K562 (cell line): ENCODE data around the gene BLOC1S4. TPM values are rescaled to one million over a fixed set of nuclear protein-coding genes. Genes with fewer than 3 reads are reported as not detected.

Source experiments
- ADNP ChIP-seq: fragments of 200-800 bp; sonication (Bioruptor generic); IDR thresholded peaks from 2 replicates; pipeline ENCODE4 v1.6.1; 2016; ENCODE audit warnings: missing genetic modification characterization, missing compliant biosample characterization
- CHD4 ChIP-seq: fragments of 200-600 bp; sonication (generic); IDR thresholded peaks from 3 replicates; pipeline ENCODE4 v1.6.1; 2012; ENCODE audit warnings: low read depth, mild to moderate bottlenecking, mixed read lengths, low read length, inconsistent platforms; ENCODE audit not compliant: insufficient read depth, insufficient replicate concordance, poor library complexity, severe bottlenecking
- FOSL1 ChIP-seq: fragments of 200-800 bp; sonication (Bioruptor generic); conservative IDR thresholded peaks from 2 replicates; pipeline ENCODE4 v1.6.1; 2016; ENCODE audit warnings: missing genetic modification characterization, missing compliant biosample characterization
- FOXJ2 ChIP-seq: fragments of 200-800 bp; sonication (Bioruptor generic); IDR thresholded peaks from 2 replicates; pipeline ENCODE4 v1.6.1; 2016; ENCODE audit warnings: missing genetic modification characterization, missing compliant biosample characterization
- HDAC2 ChIP-seq: fragments of 450-650 bp; IDR thresholded peaks from 2 replicates; pipeline ENCODE4 v1.6.1; 2016; ENCODE audit warnings: mild to moderate bottlenecking
- HNRNPH1 ChIP-seq: fragments of 200-400 bp; formaldehyde crosslinking; optimal IDR thresholded peaks from 2 replicates; pipeline ENCODE3; 2017; ENCODE audit warnings: low read depth, mild to moderate bottlenecking, low read length, moderate library complexity
- MCM5 ChIP-seq: fragments of 450-650 bp; IDR thresholded peaks from 2 replicates; pipeline ENCODE4 v1.6.1; 2016; ENCODE audit warnings: low read depth
- NCOA4 ChIP-seq: fragments of 450-650 bp; IDR thresholded peaks from 2 replicates; pipeline ENCODE4 v1.6.1; 2018; ENCODE audit warnings: mild to moderate bottlenecking; ENCODE audit not compliant: partially characterized antibody
- POLR2AphosphoS2 ChIP-seq: IDR thresholded peaks from 2 replicates; pipeline ENCODE4 v1.6.1; 2012; ENCODE audit warnings: low read length, improper control_type of control experiment
- U2AF1 ChIP-seq: fragments of 200-400 bp; formaldehyde crosslinking; optimal IDR thresholded peaks from 2 replicates; pipeline ENCODE3; 2017; ENCODE audit warnings: mild to moderate bottlenecking, low read depth, low read length, moderate library complexity
- polyA plus RNA-seq, 8 experiments: library from polyadenylated mRNA; depleted of rRNA in 4 of 8; stranded (reverse) in 5 of 8; unstranded in 3 of 8; fragments of >200 nt; fragmentation: Nextera tagmentation in 2 of 8; fragmentation: Illumina TruSeq in 1 of 8; extraction: Ambion mirVana in 2 of 8; extraction: Trizol in 1 of 8; gene quantifications; 2 replicates each; pipeline versions ENCODE4 v1.2.1 to v1.2.3, GENCODE V29; 2011 to 2014; ENCODE audit warnings: inconsistent platforms in 1 of 8, missing spikeins in 1 of 8
- total RNA-seq, 7 experiments: library from RNA; depleted of rRNA in 6 of 7; stranded (reverse); fragments of >200 nt in 6 of 7; fragmentation: Illumina TruSeq in 2 of 7; extraction: Trizol in 2 of 7; gene quantifications; 2 replicates each; pipeline versions ENCODE4 v1.2.1 to v1.2.3, GENCODE V29; 2011 to 2021; ENCODE audit warnings: low replicate concordance in 1 of 7
- TF ChIP-seq, protein P1 (sequence below): fragments of 450-650 bp; IDR thresholded peaks from 2 replicates; pipeline ENCODE4 v1.6.1; 2017; ENCODE audit warnings: antibody characterized with exemption, mild to moderate bottlenecking
- TF ChIP-seq, protein P2 (sequence below): fragments of 250-450 bp; sonication (Bioruptor Pico); IDR thresholded peaks from 2 replicates; pipeline ENCODE4 v1.8.0; 2022; ENCODE audit warnings: inconsistent platforms
- TF ChIP-seq, protein P3 (sequence below): fragments of 250-450 bp; sonication (Bioruptor Pico); IDR thresholded peaks from 2 replicates; pipeline ENCODE4 v1.5.0; 2021
- TF ChIP-seq, protein P4 (sequence below): sonication (generic); formaldehyde crosslinking; IDR thresholded peaks from 2 replicates; pipeline ENCODE4 v1.9.0; 2022; ENCODE audit warnings: mild to moderate bottlenecking, missing genetic modification reagents

BLOC1S4 gene
- total and polyA plus RNA-seq, 9 of the 15 experiments (the other 6 are each of a cell fraction or from before 2014, with no cell fraction given), result 3.1 to 31.6 (median 11.2) TPM

DNA sequence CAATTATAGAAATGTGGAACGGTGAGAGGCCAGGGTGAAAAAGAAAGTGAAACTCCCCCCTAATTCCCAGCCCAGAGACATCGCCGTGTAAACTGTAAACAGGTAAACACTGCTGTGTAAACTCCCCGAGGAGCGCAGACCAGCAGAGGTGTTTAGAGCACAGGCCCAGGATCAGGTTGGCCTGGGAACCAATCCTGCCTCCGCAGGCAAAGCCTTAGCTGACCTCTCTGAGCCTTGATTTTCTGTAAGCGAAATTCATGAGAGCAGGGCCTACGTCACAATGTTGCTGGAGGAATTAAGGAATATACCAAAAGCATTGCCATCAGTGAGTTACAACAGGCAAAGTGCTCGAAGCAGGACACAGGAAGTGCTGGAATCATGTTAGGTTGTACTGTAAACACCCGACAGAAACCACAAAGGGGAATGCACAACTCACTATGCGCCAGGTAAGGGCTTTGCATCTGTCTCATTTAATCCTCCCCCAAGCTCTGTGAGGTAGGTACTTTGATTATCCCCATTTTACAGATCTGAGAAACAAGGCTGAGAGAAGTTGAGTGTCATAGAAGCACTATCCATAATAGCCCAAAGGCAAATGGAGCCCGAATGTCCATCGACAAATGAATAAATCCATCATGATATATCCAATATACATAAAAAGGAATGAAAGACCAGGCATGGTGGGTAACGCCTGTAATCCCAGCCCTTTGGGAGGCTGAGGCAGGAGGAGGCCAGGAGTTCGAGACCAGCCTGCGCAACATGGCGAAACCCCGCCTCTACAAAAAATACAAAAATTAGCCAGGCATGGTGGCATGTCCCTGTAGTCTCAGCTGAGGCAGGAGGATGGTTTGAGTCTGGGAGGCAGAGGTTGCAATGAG lies 35.9 kb downstream of the BLOC1S4 start (continued):
- TF ChIP-seq, protein P1, sequence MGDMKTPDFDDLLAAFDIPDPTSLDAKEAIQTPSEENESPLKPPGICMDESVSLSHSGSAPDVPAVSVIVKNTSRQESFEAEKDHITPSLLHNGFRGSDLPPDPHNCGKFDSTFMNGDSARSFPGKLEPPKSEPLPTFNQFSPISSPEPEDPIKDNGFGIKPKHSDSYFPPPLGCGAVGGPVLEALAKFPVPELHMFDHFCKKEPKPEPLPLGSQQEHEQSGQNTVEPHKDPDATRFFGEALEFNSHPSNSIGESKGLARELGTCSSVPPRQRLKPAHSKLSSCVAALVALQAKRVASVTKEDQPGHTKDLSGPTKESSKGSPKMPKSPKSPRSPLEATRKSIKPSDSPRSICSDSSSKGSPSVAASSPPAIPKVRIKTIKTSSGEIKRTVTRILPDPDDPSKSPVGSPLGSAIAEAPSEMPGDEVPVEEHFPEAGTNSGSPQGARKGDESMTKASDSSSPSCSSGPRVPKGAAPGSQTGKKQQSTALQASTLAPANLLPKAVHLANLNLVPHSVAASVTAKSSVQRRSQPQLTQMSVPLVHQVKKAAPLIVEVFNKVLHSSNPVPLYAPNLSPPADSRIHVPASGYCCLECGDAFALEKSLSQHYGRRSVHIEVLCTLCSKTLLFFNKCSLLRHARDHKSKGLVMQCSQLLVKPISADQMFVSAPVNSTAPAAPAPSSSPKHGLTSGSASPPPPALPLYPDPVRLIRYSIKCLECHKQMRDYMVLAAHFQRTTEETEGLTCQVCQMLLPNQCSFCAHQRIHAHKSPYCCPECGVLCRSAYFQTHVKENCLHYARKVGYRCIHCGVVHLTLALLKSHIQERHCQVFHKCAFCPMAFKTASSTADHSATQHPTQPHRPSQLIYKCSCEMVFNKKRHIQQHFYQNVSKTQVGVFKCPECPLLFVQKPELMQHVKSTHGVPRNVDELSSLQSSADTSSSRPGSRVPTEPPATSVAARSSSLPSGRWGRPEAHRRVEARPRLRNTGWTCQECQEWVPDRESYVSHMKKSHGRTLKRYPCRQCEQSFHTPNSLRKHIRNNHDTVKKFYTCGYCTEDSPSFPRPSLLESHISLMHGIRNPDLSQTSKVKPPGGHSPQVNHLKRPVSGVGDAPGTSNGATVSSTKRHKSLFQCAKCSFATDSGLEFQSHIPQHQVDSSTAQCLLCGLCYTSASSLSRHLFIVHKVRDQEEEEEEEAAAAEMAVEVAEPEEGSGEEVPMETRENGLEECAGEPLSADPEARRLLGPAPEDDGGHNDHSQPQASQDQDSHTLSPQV, result peak; percentile 19
- TF ChIP-seq NCOA4 (no peak), FOSL1 (tag) (no peak), ADNP (tag) (peak; percentile 77), POLR2AphosphoS2 (no peak), MCM5 (no peak), HNRNPH1 (no peak), U2AF1 (no peak), HDAC2 (no peak), FOXJ2 (tag) (0 out of 2 replicates have a peak, but pooled peaks have one; percentile 29), CHD4 (peak; percentile 39)
- TF ChIP-seq, protein P2, sequence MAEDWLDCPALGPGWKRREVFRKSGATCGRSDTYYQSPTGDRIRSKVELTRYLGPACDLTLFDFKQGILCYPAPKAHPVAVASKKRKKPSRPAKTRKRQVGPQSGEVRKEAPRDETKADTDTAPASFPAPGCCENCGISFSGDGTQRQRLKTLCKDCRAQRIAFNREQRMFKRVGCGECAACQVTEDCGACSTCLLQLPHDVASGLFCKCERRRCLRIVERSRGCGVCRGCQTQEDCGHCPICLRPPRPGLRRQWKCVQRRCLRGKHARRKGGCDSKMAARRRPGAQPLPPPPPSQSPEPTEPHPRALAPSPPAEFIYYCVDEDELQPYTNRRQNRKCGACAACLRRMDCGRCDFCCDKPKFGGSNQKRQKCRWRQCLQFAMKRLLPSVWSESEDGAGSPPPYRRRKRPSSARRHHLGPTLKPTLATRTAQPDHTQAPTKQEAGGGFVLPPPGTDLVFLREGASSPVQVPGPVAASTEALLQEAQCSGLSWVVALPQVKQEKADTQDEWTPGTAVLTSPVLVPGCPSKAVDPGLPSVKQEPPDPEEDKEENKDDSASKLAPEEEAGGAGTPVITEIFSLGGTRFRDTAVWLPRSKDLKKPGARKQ (CRISPR knock-in tag), result peak; percentile 70; the same call in 1 of the 2 replicates
- TF ChIP-seq, protein P3, sequence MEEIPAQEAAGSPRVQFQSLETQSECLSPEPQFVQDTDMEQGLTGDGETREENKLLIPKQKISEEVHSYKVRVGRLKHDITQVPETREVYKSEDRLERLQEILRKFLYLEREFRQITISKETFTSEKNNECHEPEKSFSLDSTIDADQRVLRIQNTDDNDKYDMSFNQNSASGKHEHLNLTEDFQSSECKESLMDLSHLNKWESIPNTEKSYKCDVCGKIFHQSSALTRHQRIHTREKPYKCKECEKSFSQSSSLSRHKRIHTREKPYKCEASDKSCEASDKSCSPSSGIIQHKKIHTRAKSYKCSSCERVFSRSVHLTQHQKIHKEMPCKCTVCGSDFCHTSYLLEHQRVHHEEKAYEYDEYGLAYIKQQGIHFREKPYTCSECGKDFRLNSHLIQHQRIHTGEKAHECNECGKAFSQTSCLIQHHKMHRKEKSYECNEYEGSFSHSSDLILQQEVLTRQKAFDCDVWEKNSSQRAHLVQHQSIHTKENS, result no peak
- TF ChIP-seq, protein P4, sequence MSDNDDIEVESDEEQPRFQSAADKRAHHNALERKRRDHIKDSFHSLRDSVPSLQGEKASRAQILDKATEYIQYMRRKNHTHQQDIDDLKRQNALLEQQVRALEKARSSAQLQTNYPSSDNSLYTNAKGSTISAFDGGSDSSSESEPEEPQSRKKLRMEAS, result 0 out of 2 replicates have a peak, but pooled peaks have one; percentile 48
